IMR-90 (cell line): Measurements from ENCODE around the gene NR6A1. TPM values are rescaled to one million over a fixed set of nuclear protein-coding genes. Genes with fewer than 3 reads are reported as not detected.

Experiments used
- ATAC-seq: fragments of 200-7000 bp; cut with Tn5 transposase; 2 replicates; pipeline ENCODE4 v1.9.1; 2020; ENCODE audit warnings: low read depth, mild to moderate bottlenecking, moderate library complexity
- BruUV-seq: library from RNA; stranded (reverse); fragments of 400-500 nt; replicated peaks from 2 replicates; lab custom pipeline; 2021; lab: Mats Ljungman, UMichigan
- CTCF ChIA-PET: fragments of 300-600 bp; formaldehyde crosslinking; extraction: SDS; loops from one replicate; lab custom pipeline; 2021; ENCODE audit warnings: antibody characterized with exemption; lab: Yijun Ruan, JAX
- POLR2A ChIA-PET: fragments of 300-600 bp; sonication (Branson Sonifier 250); formaldehyde crosslinking; loops from one replicate; lab custom pipeline; 2022; ENCODE audit warnings: antibody characterized with exemption; ENCODE audit not compliant: unreplicated experiment; lab: Charles Lee
- DNase-seq: peaks from one replicate; pipeline ENCODE4 v3.0.0; 2013
- H2AFZ ChIP-seq: replicated peaks from 2 replicates; pipeline ENCODE3; 2013; ENCODE audit warnings: low read length, mild to moderate bottlenecking; ENCODE audit not compliant: poor library complexity
- H2AK5ac ChIP-seq: 2 replicates; pipeline ENCODE4 v1.6.1; 2013; ENCODE audit warnings: low read depth, low read length, inconsistent platforms
- H2AK9ac ChIP-seq: replicated peaks from 2 replicates; pipeline ENCODE3; 2013; ENCODE audit warnings: mild to moderate bottlenecking, low read depth, low read length, moderate library complexity; ENCODE audit not compliant: poor library complexity
- H2BK120ac ChIP-seq: 2 replicates; pipeline ENCODE4 v1.6.1; 2013; ENCODE audit warnings: low read depth, low read length, inconsistent platforms
- H2BK15ac ChIP-seq: 3 replicates; pipeline ENCODE4 v1.6.1; 2013; ENCODE audit warnings: low read depth, low read length, inconsistent platforms
- H2BK20ac ChIP-seq: 2 replicates; pipeline ENCODE4 v1.6.1; 2013; ENCODE audit warnings: low read depth, mild to moderate bottlenecking, inconsistent platforms, low read length, moderate library complexity
- H2BK5ac ChIP-seq: 2 replicates; pipeline ENCODE4 v1.6.1; 2013; ENCODE audit warnings: mild to moderate bottlenecking, low read depth, low read length, inconsistent platforms; ENCODE audit not compliant: poor library complexity, severe bottlenecking
- H3K14ac ChIP-seq: replicated peaks from 2 replicates; pipeline ENCODE4 v1.6.1; 2013; ENCODE audit warnings: low read depth, low read length, inconsistent platforms
- H3K18ac ChIP-seq: 2 replicates; pipeline ENCODE4 v1.6.1; 2013; ENCODE audit warnings: low read depth, low read length, control low read depth
- H3K23ac ChIP-seq: 2 replicates; pipeline ENCODE4 v1.6.1; 2013; ENCODE audit warnings: low read depth, low read length, inconsistent platforms
- H3K27ac ChIP-seq: 2 replicates; pipeline ENCODE4 v1.5.1; 2013; ENCODE audit warnings: mild to moderate bottlenecking, control low read depth, low read length; ENCODE audit not compliant: insufficient read depth
- H3K27me3 ChIP-seq: 2 replicates; pipeline ENCODE4 v1.6.1; 2013; ENCODE audit warnings: low read length; ENCODE audit not compliant: control insufficient read depth, insufficient read depth
- H3K36me3 ChIP-seq: 2 replicates; pipeline ENCODE4 v1.6.1; 2013; ENCODE audit warnings: low read length, mixed read lengths; ENCODE audit not compliant: control insufficient read depth, insufficient read depth
- H3K4ac ChIP-seq: 2 replicates; pipeline ENCODE4 v1.6.1; 2013; ENCODE audit warnings: low read depth, low read length, inconsistent platforms
- H3K4me1 ChIP-seq: 2 replicates; pipeline ENCODE4 v1.6.1; 2013; ENCODE audit warnings: low read length, mixed read lengths; ENCODE audit not compliant: control insufficient read depth, insufficient read depth
- H3K4me2 ChIP-seq: 2 replicates; pipeline ENCODE4 v1.6.1; 2013; ENCODE audit warnings: low read depth, mild to moderate bottlenecking, control low read depth, low read length, moderate library complexity
- H3K4me3 ChIP-seq: 2 replicates; pipeline ENCODE4 v1.5.1; 2013; ENCODE audit warnings: low read depth, mild to moderate bottlenecking, control low read depth, low read length, moderate library complexity; ENCODE audit not compliant: insufficient read depth
- H3K56ac ChIP-seq: 2 replicates; pipeline ENCODE4 v1.6.1; 2013; ENCODE audit warnings: low read length, inconsistent platforms; ENCODE audit not compliant: insufficient read depth; ENCODE audit errors: extremely low read depth
- H3K79me1 ChIP-seq, 2 experiments: 2 replicates each; pipeline ENCODE4 v1.6.1; 2013; ENCODE audit warnings: low read length in 2 of 2, inconsistent platforms in 1 of 2, low read depth in 1 of 2
- H3K9ac ChIP-seq: 2 replicates; pipeline ENCODE4 v1.6.1; 2013; ENCODE audit warnings: low read depth, low read length, control low read depth
- H3K9me1 ChIP-seq: 2 replicates; pipeline ENCODE4 v1.6.1; 2013; ENCODE audit warnings: low read length, inconsistent platforms; ENCODE audit not compliant: insufficient read depth
- H3K9me3 ChIP-seq: 2 replicates; pipeline ENCODE4 v1.6.1; 2013; ENCODE audit warnings: low read length; ENCODE audit not compliant: control insufficient read depth, insufficient read depth
- H4K20me1 ChIP-seq: 2 replicates; pipeline ENCODE4 v1.6.1; 2013; ENCODE audit warnings: low read length, inconsistent platforms; ENCODE audit not compliant: insufficient read depth
- H4K5ac ChIP-seq: 2 replicates; pipeline ENCODE4 v1.6.1; 2013; ENCODE audit warnings: mild to moderate bottlenecking, low read depth, low read length, control low read depth
- H4K8ac ChIP-seq, 2 experiments: 2 replicates each; pipeline ENCODE4 v1.6.1; 2013; ENCODE audit warnings: low read depth in 2 of 2, low read length in 2 of 2, control low read depth in 1 of 2, inconsistent platforms in 1 of 2
- H4K91ac ChIP-seq: 2 replicates; pipeline ENCODE4 v1.6.1; 2013; ENCODE audit warnings: low read depth, low read length, inconsistent platforms; ENCODE audit not compliant: insufficient read depth
- BHLHE40 ChIP-seq: fragments of 150-350 bp; IDR thresholded peaks from 2 replicates; pipeline ENCODE4 v1.6.1; 2016; ENCODE audit warnings: mild to moderate bottlenecking, low read depth, low read length
- CEBPB ChIP-seq: IDR thresholded peaks from 2 replicates; pipeline ENCODE4 v1.6.1; 2012; ENCODE audit warnings: low read depth, low read length, improper control_type of control experiment
- CHD1 ChIP-seq: IDR thresholded peaks from 2 replicates; pipeline ENCODE4 v1.6.1; 2012; ENCODE audit warnings: low read depth, low read length, improper control_type of control experiment
- CTCF ChIP-seq: conservative IDR thresholded peaks from 2 replicates; pipeline ENCODE4 v1.5.1; 2012; ENCODE audit warnings: mild to moderate bottlenecking, low read depth, low read length, improper control_type of control experiment
- FOS ChIP-seq: fragments of 150-350 bp; IDR thresholded peaks from 2 replicates; pipeline ENCODE4 v1.6.1; 2016; ENCODE audit warnings: low read depth, low read length
- MAFK ChIP-seq: IDR thresholded peaks from 2 replicates; pipeline ENCODE4 v1.6.1; 2012; ENCODE audit warnings: low read depth, low read length, improper control_type of control experiment
- MAZ ChIP-seq: IDR thresholded peaks from 2 replicates; pipeline ENCODE4 v1.6.1; 2012; ENCODE audit warnings: low read depth, mild to moderate bottlenecking, low read length, improper control_type of control experiment, moderate library complexity, borderline replicate concordance
- MXI1 ChIP-seq: IDR thresholded peaks from 2 replicates; pipeline ENCODE4 v1.6.1; 2012; ENCODE audit warnings: low read depth, mild to moderate bottlenecking, low read length, moderate library complexity, borderline replicate concordance
- NFE2L2 ChIP-seq: fragments of 150-350 bp; IDR thresholded peaks from 2 replicates; pipeline ENCODE4 v1.6.1; 2016; ENCODE audit warnings: low read depth, mild to moderate bottlenecking, low read length
- POLR2A ChIP-seq: IDR thresholded peaks from 2 replicates; pipeline ENCODE4 v1.6.1; 2012; ENCODE audit warnings: mild to moderate bottlenecking, low read depth, low read length
- RAD21 ChIP-seq: IDR thresholded peaks from 2 replicates; pipeline ENCODE4 v1.6.1; 2012; ENCODE audit warnings: low read length, improper control_type of control experiment
- RCOR1 ChIP-seq: IDR thresholded peaks from 2 replicates; pipeline ENCODE4 v1.6.1; 2012; ENCODE audit warnings: mild to moderate bottlenecking, low read length, improper control_type of control experiment; ENCODE audit not compliant: insufficient replicate concordance
- RFX5 ChIP-seq: IDR thresholded peaks from 2 replicates; pipeline ENCODE4 v1.8.0; 2012; ENCODE audit warnings: low read depth, mild to moderate bottlenecking, low read length, moderate library complexity
- SMC3 ChIP-seq: fragments of 150-350 bp; IDR thresholded peaks from 2 replicates; pipeline ENCODE4 v1.6.1; 2016; ENCODE audit warnings: low read depth, mild to moderate bottlenecking, antibody characterized with exemption, low read length, moderate library complexity
- USF2 ChIP-seq: fragments of 150-350 bp; IDR thresholded peaks from 2 replicates; pipeline ENCODE4 v1.6.1; 2017; ENCODE audit warnings: mild to moderate bottlenecking, antibody characterized with exemption, low read length, low read depth
- WGBS, 2 experiments: methylation state at CpG; one replicate each; pipeline versions ENCODE4 v1.1.5 to v1.1.7; 2013; ENCODE audit warnings: missing lambda C conversion rate in 2 of 2; ENCODE audit not compliant: insufficient read length in 1 of 2; ENCODE audit errors: extremely low coverage in 2 of 2; 5-methylcytosine and 5-hydroxymethylcytosine counted together
- dilution Hi-C: fragments of 300-500 bp; cut with HindIII; formaldehyde crosslinking; loops from one replicate; pipeline ENCODE4 v1.14.3; 2018; ENCODE audit warnings: low sequenced_read_pairs; ENCODE audit not compliant: unreplicated experiment
- in situ Hi-C: fragments of 300-500 bp; cut with MboI; formaldehyde crosslinking; loops from 3 replicates; pipeline ENCODE4 v1.14.3; 2019; ENCODE audit warnings: low sequenced_read_pairs, inconsistent platforms, mixed read lengths
- intact Hi-C: fragments of 100-400 bp; cut with micrococcal nuclease; formaldehyde crosslinking; loops from 2 replicates; pipeline ENCODE4 v1.10.0; 2022
- polyA plus RNA-seq, 3 experiments: library from polyadenylated mRNA; depleted of rRNA; stranded (reverse); fragments of >200 nt; gene quantifications; 2 replicates each; pipeline ENCODE4 v1.2.3, GENCODE V29; 2012; ENCODE audit warnings: low replicate concordance in 1 of 3
- total RNA-seq: library from RNA; depleted of rRNA; stranded (reverse); fragments of >200 nt; gene quantifications from 2 replicates; pipeline ENCODE4 v1.2.3, GENCODE V29; 2012
- TF ChIP-seq, protein P1 (sequence below): fragments of 150-350 bp; IDR thresholded peaks from 2 replicates; pipeline ENCODE4 v1.6.1; 2016; ENCODE audit warnings: low read depth, mild to moderate bottlenecking, low read length, moderate library complexity, borderline replicate concordance

NR6A1 gene
- total and polyA plus RNA-seq, 2 of the 4 experiments (the other 2 are of a cell fraction) = 0.14 to 0.36 TPM

DNA sequence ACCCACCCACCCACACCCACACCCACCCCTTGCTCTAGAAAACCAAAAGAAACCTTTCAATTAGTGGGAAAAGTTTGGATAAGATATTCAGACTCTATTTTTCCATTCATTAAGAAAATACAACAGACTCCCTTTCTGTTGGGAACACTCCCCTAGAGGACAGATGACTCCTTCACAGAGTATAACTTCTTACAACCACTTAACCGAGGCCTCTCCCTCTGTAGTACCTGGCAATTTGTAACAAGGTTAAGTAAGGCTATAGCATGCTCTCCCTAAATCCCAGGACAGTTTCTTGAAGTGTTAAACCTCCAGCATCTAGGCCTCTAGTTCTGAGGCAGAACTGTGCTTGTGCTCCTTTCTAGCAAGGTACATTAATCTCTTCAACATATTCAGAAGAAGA, 188.0 kb downstream of the NR6A1 start:
- H3K36me3 ChIP-seq = no peaks in the 10 kb centered on the region

More for the DNA sequence above, 188.0 kb downstream of the NR6A1 start:
- Histone ChIP-seq H3K9ac (no peak overlapping the region), H3K56ac (no peak overlapping the region), H3K9me1 (no peaks in the 10 kb centered on the region), H3K27me3 (0 out of 2 replicates have a peak, but pooled peaks cover 4% of the 10 kb centered on the region), H4K8ac (no peak overlapping the region), H4K20me1 (no peaks in the 10 kb centered on the region), H3K27ac (no peak overlapping the region), H2BK20ac (no peak overlapping the region), H3K4me3 (no peak overlapping the region), H3K14ac (no peak overlapping the region), H2BK120ac (no peak overlapping the region), H3K79me1 (no peaks in the 10 kb centered on the region), H3K4me1 (peaks cover 2% of the 10 kb centered on the region; the same call in 1 of the 2 replicates), H3K4me2 (no peak overlapping the region), H3K23ac (no peak overlapping the region), H3K9me3 (no peaks in the 10 kb centered on the region), H3K18ac (no peak overlapping the region), H2AK5ac (no peak overlapping the region), H4K91ac (no peak overlapping the region), H4K5ac (no peak overlapping the region), H2BK15ac (no peak overlapping the region), H2AK9ac (no peak overlapping the region), H3K4ac (no peak overlapping the region), H2AFZ (no peak overlapping the region), H2BK5ac (no peak overlapping the region)
- no TSS peak for BruUV-seq
- WGBS, 2 experiments = no CpG with 5 or more reads among the region's 1 CpG
- ChIA-PET CTCF (no interaction called here), POLR2A (no interaction called here)
- no peak for TF ChIP-seq RAD21
- no peak for TF ChIP-seq CTCF
- no peak for TF ChIP-seq SMC3
- no peak for TF ChIP-seq BHLHE40
- TF ChIP-seq, protein P1, sequence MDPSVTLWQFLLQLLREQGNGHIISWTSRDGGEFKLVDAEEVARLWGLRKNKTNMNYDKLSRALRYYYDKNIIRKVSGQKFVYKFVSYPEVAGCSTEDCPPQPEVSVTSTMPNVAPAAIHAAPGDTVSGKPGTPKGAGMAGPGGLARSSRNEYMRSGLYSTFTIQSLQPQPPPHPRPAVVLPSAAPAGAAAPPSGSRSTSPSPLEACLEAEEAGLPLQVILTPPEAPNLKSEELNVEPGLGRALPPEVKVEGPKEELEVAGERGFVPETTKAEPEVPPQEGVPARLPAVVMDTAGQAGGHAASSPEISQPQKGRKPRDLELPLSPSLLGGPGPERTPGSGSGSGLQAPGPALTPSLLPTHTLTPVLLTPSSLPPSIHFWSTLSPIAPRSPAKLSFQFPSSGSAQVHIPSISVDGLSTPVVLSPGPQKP = no peak
- no peak for TF ChIP-seq MXI1
- TF ChIP-seq POLR2A = no peak
- TF ChIP-seq CEBPB = no peak
- no peak for TF ChIP-seq USF2
- no peak for TF ChIP-seq RCOR1
- no peak for TF ChIP-seq MAZ
- TF ChIP-seq NFE2L2 = no peak
- no peak for TF ChIP-seq RFX5
- TF ChIP-seq MAFK = no peak
- no peak for TF ChIP-seq CHD1
- TF ChIP-seq FOS = no peak
- dilution Hi-C loops = no loop called here
- ATAC-seq (no peak), DNase-seq (no peak)
- in situ Hi-C loops = no loop called here
- intact Hi-C loops = no loop called here
